ACHN (cell line): ENCODE results near the gene UGT1A7.
"Not testable (repeated sequence)": the region's sequence is repeated elsewhere in the genome, so short reads cannot be mapped to it uniquely, and the experiment has no call there.

Source experiments
- DNase-seq: peaks from one replicate; pipeline ENCODE4 v3.0.0-alpha.2; 2015
- in situ Hi-C: cut with HindIII; loops from 2 replicates; pipeline ENCODE4 v1.10.0; 2017; ENCODE audit warnings: low sequenced_read_pairs, low pct_ligation_motif_present, low pct_unique_long_range_greater_than_20kb

UGT1A7 gene

DNA sequence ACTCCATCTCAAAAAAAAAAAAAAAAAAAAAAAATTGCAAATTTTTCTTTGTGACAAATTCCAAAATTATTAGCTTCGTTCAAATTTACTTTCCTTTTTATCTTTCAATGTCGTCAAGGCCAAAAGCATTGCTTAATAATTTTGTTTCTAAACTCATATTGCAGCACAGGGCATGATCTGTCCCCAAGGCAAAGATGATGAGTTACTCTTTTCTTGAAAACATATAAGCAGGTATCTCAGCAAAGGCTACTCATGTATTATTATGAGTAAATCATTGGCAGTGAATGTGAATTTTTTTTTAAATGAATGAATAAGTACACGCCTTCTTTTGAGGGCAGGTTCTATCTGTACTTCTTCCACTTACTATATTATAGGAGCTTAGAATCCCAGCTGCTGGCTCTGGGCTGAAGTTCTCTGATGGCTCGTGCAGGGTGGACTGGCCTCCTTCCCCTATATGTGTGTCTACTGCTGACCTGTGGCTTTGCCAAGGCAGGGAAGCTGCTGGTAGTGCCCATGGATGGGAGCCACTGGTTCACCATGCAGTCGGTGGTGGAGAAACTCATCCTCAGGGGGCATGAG is at the start of gene UGT1A7:
TSS of gene UGT1A7 (plus strand) at position 381 of the 579 bp plus-strand sequence. CDS start at position 418, 37 bp downstream.
- no peak for DNase-seq
- in situ Hi-C loops: no loop called here

DNA sequence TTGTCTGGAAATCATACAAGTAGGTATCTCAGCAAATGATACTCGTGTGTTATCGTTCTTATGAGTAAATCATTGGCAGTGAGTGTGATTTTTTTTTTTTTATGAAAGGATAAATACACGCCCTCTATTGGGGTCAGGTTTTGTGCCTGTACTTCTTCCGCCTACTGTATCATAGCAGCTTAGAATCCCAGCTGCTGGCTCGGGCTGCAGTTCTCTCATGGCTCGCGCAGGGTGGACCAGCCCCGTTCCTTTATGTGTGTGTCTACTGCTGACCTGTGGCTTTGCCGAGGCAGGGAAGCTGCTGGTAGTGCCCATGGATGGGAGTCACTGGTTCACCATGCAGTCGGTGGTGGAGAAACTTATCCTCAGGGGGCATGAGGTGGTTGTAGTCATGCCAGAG is 45.4 kb upstream of the UGT1A7 start, which contains the start of gene UGT1A10:
TSS of gene UGT1A10 (plus strand) at position 143 of the 400 bp plus-strand sequence. CDS start at position 218, 75 bp downstream.
- DNase-seq, in situ Hi-C loops: not testable (repeated sequence)

DNA sequence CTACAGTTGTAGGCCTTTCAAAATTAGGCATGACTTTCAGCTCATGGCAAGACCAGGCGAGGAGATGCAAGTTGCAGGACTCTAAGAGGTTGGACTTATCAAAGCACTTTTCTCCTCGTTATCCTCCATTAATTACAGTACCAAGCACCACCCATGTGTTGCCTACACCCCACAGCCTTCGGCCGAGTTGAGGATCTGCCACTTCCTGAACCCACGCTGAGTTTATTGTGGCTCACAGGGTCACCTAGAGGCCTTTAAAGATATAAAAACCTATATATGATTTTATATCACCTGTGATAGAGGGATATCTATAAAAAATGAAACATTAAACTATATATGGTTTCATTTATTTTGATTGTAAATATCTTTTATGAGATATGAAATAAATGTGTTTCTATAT is 42.9 kb upstream of the UGT1A7 start:
- no peak for DNase-seq
- in situ Hi-C loops: no loop called here

DNA sequence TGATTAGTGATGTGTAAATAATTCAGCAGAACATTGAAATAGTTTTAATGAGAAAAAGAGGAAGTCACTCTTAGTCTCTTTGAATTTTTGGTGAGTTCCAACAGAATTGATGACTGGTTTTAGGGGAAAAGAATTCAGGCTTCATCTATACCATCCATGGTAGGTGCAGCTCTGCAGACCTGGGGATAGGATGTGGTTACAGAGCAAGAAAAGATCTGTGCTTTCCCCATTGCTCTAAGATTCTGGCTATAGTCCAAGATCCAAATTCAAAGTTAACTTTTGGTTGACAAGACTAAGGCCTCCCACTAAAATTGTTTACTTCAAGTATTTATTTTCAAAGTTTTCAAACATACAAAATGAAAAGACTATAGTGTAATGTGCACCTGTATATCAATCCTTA is 41.8 kb upstream of the UGT1A7 start:
- in situ Hi-C loops: no loop called here
- DNase-seq: no peak

DNA sequence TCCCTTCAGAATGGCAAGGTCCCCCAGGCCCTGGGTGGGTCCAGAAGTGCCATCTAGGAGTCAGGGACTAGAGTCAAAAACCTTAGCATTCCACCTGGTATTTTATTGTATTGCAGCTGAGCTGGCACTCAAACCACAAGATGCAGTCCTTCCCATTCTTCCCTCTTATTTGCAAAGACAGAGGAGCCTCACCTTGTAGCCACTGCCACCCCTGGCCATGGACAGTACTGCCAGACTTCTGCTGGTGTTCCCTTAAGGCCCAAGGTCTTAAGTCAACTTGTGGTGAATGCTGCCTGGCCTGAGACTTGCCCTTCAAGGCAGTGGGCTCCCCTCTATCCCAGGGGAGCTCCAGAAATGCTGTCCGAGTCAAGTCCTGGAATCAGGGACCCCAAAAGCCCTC is 38.6 kb upstream of the UGT1A7 start:
- in situ Hi-C loops: no loop called here

DNA sequence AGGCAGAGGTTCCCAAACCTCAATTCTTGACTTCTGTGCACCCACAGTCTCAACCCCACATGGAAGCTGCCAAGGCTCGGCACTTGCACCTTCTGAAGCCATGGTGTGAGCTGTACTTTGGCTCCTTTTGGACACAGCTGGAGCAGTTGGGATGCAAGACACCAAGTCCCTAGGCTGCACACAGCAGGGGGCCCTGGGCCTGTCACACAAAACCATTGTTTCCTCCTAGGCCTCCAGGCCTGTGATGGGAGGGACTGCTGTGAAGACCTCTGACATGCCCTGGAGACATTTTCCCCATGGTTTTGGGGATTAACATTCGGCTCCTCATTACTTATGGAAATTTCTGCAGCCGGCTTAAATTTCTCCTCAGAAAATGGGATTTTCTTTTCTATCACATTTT is 35.7 kb upstream of the UGT1A7 start:
- in situ Hi-C loops: not testable (repeated sequence)

More for the DNA sequence above, 38.6 kb upstream of the UGT1A7 start:
- DNase-seq: peak; percentile 44

DNA sequence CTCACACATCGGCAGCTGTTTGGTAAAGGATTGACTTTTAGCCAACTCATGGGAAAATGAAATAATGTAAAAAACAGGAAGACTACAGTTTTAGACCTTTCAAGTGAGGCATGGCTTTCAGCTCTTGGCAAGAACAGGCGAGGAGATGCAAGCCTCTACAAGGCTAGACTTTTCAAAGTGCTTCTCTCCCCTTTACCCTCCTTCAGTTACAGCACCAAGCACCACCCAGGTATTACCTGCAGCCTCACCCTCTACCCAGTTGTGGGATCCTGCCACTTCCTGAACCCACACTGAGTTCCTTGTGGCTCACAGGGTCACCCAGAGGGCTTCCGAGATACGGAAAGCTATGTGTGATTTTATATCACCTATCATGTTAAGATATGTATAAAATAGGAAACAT is 30.7 kb upstream of the UGT1A7 start:
- in situ Hi-C loops: no loop called here
- no peak for DNase-seq

More for the DNA sequence above, 35.7 kb upstream of the UGT1A7 start:
- DNase-seq: not testable (repeated sequence)

DNA sequence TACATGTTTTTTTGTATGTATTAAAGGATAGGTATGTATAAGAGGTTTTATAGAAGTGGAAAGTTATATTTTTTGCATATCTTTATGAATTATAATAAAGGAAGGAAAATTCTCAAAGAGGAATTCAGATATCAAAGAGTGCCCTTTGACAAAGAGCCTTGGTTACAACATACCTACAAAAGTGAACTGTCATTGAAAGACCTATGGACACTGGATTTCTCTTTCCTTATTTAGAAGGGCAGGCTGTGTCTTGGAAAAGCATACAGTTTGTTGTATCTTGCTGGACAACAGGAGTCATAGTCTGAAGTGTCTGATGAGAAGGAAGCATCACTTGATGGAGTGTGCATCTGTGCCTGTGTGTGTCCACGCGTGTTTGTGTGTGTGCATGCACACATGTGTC is 30.3 kb upstream of the UGT1A7 start:
- in situ Hi-C loops: no loop called here
- DNase-seq: no peak

DNA sequence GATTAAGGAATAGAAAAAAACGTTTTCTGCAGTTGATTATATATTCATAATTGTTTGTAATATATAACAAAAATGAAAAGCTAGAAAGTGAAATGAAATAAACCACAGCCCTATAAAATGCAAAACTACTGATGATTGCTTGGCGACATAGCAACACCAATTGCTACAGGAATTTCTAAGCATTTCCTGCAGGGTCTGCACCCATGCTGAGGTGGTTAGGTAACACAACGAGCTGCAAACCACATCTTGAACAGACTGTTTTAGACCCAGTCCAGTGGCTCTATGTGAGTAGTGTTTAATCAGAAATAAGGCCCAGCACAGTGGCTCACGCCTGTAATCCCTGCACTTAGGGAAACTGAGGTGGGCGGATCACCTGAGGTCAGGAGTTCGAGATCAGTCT is 27.2 kb upstream of the UGT1A7 start:
- in situ Hi-C loops: no loop called here
- DNase-seq: no peak

DNA sequence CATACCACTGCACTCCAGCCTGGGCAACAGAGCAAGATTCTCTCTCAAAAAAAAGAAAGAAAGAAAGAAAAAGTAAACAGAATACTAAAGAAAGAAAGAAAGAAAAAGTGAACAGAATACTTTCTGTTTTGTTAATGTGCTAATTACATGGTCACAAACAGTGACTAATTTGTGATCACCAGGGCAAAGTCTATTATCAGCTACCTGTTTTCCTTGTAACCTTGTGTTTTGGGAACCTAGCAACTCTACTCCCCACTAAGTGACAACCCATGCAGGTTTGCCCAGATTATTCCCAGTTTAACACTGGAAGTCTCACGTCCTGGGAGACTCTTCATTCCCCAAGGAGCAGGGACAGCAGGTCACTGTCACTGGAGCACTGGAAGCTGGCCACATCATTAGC is 26.7 kb upstream of the UGT1A7 start:
- in situ Hi-C loops: no loop called here
- no peak for DNase-seq

DNA sequence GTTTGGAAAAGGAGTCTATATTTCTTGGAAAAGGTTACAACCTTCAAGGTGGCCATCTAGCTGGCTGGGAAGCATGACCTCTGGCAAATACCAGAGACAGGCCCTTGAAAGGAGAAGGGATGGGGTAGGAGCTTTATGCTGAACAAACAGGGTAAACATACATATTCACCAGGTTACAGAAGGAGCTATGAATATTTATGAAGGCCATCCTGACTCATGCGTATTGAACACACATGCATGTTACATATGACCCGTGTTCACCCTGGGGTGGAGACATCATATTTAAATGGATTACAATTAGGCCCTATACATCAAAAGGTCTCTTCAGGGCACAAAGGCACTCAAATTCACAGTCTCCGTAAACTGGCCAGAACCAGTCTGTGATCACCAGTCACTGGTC is 25.8 kb upstream of the UGT1A7 start:
- in situ Hi-C loops, DNase-seq: not testable (repeated sequence)

DNA sequence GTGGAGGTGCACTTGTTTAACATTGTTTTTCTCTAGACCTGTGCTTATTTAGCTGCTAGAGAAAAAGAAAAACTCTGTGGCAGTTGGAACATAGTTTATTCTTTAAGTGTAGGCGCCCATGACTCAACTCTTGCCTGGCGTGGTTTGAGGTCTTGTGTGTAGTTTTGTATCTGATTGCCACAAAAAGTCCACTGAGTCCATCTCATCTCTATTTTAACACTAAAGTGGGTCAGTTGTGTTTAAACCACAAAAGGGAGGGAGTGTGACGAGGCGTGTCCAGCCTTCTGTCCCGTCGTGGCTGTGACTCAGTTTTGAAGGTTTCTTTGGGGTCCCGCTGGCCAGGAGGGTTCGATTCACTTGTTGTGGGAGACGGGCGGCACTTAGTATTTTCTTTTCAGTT is 25.3 kb upstream of the UGT1A7 start:
- DNase-seq: no peak

DNA sequence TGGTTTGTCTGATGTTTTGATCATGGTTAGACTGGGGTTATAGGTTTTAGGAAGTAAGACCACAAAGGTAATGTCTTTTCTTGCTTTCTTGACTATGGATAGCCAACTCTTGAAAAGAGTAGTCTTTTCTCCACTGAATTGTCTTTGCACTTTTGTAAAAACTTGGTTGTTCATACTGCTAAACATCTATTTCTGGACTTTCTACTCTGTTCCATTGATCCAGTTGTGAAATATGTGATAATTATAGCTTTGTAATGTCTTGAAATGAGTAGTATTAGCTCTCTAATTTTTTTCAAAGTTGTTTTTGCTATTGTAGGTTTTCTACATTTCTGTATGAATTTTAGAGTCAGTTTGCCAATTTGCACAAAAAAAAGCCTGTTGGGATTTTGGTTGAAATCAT is 23.1 kb upstream of the UGT1A7 start:
- DNase-seq: no peak
- in situ Hi-C loops: no loop called here

More for the DNA sequence above, 25.3 kb upstream of the UGT1A7 start:
- in situ Hi-C loops: no loop called here

DNA sequence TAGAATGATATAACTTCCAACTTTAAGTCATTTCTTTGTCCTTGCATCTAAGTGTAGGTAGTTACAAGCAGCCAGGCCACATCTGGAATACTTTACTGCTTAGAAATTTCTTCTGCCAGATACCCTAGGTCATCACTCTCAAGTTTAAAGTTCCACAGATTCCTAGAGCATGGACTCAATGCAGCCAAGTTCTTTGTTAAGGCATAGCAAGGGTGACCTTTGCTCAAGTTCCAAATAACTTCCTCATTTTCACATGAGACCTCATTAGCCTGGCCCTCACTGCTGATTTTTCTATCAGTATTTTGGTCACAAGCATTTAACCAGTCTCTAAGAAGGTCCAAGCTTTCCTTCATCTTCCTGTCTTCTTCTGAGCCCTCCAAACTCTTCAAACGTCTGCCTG is 17.8 kb upstream of the UGT1A7 start:
- DNase-seq: no peak
- in situ Hi-C loops: no loop called here

DNA sequence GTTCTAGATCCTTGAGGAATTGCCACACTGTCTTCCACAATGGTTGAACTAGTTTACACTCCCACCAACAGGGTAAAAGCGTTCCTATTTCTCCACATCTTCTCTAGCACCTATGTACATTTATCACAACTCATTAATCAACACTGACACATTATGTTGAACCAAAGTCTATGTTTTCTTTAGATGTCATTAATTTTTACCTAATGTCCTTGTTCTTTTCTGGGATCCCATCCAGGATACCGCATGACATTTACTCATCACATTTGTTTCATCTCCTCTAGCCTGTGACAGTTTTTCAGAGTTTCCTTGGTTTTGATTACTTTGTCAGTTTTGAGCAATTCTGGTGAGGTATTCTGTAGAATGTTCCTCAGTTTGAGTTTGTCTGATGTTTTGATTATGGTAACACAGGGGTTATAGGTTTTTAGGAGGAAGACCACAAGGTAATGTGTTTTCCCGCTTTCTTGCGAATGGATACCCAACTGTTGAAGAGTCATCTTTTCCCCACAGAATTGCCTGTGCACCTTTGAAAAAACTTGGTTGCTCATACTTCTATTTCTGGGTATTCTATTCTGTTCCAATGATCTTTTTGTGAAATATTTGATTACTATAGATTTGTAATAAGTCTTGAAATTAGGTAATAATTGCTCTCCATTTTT is 13.0 kb upstream of the UGT1A7 start:
- in situ Hi-C loops: no loop called here
- DNase-seq: peak; percentile 3

DNA sequence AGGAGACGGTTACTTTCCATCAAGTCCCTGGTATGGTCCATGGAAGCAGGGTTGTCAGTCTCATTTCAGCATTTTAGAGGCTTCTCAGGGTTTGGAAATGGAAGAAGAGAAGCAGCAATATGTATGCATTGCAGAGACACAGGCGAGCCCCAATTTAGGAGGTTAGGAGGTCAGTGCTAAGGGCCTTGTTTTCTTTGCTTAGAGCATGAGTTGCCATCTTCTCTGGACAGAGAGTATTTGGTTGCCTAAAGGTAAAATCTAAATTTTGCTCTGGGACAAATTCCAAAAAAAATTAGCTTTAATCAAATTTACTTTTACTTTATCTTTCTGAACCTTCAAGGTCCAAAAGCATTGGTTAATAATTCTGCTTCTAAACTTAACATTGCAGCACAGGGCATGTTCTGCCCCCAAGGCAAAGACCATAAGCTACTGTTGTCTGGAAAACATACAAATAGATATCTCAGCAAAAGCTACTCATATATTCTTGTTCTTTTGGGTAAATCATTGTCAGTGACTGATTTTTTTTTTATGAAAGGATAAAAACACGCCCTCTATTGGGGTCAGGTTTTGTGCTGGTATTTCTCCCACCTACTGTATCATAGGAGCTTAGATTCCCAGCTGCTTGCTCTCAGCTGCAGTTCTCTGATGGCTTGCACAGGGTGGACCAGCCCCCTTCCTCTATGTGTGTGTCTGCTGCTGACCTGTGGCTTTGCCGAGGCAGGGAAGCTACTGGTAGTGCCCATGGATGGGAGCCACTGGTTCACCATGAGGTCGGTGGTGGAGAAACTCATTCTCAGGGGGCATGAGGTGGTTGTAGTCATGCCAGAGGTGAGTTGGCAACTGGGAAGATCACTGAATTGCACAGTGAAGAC is 10.2 kb upstream of the UGT1A7 start, which contains the start of gene UGT1A9:
TSS of gene UGT1A9 (plus strand) at position 609 of the 872 bp plus-strand sequence. CDS start at position 646, 37 bp downstream.
- in situ Hi-C loops: no loop called here
- DNase-seq: no peak

DNA sequence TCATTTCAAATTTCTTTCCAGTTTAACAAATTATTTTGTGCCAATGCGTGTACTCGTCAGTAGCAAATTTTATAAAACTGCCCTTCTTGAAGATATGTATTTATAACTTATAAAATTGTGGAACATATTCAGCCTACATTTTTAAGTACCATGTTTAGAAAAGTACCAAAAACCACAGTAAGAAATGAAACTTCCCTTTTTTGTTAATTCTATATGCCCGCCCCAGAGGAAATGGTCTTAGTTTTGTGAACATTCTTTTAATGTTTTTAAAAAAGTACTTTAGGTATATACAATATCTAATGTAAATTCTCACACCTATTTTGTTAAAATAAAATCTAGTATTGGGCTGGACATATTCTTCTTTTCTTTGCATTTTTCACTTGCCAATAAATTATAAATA is 8.8 kb upstream of the UGT1A7 start:
- no peak for DNase-seq
- in situ Hi-C loops: no loop called here

DNA sequence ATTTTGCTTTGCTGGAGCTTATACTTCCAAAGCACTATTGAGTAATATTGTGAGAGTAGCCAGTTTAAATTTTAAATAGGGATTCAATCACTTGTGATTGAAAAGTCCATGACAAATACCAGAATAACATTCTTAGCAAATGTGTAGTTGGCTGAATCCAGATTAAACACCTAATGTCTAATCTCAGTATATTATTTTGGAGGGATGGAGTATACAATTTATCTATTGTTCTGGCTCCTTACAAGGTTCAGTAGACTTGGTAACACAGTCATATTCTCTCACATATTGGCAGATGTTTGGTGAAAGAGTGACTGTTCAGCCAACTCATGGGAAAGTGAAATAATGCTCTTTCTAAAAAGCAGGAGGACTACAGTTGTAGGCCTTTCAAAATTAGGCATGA is 7.8 kb upstream of the UGT1A7 start:
- in situ Hi-C loops: no loop called here
- DNase-seq: no peak

DNA sequence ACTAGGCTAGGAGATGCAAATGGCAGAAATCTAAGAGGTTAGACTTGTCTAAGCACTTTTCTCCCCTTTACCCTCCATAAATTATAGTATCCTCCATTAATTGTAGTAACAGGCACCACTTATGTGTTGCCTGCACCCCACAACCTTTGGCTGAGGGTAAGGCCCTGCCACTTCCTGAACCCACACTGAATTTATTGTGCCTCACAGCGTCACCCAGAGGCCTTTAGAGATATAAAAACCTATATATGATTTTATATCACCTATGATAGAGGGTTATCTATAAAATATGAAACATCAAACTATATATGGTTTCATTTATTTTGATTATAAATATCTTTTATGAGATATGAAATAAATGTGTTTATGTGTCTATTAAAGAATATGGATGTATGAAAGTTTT is 7.4 kb upstream of the UGT1A7 start:
- in situ Hi-C loops: no loop called here
- DNase-seq: no peak
